Activated CD8-positive, alpha-beta memory T cell treated with anti-CD3 and anti-CD28 coated beads for 48 hours (primary cell): ENCODE results near the gene INO80C.
"Not testable (repeated sequence)": the region's sequence is repeated elsewhere in the genome, so short reads cannot be mapped to it uniquely, and the experiment has no call there.

Experiments used
- DNase-seq, 3 experiments: peaks; one replicate each; pipeline ENCODE4 v3.0.0-alpha.2; 2020; ENCODE audit warnings: low read depth in 2 of 3, low spot score in 2 of 3

The INO80C gene

DNA sequence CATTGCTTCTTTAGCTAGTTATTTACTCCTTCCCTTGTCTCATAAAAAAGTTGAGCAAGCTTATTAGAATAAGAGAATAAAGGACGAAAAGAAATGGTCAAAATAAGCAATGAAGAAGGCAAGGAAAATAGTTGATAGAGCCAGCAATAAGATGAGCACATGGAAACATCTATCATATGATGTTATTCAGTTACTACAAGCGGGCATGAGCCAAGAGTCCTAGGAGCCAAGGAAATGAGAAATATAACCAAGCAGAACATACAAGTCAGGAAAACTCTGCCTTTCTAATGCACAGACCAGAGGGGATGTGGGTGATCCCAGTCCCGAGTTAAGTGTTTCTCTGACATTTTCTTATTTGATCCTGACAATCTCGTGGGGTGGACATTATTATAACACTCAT lies 33.9 kb downstream of the INO80C start:
- DNase-seq: no peak

DNA sequence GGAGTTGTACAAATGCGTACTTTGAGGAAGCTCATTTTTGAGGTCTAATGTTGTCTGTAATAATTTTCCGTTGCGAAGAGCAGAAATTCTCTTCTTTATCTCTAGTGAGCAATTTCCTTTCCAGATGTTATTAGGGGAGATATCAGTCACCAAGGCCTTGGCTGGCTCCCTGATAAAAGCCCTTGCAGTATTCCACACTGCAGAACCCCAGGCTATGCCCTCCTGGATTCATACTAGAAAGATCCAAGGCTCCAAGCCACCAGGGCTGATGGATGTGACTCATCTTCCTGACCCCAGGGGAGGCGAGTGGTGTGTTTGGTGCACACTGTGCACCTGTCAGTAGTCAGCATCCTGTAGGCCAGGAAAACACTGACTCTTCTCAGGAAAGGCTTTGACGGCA lies 34.7 kb downstream of the INO80C start:
- DNase-seq: no peak

DNA sequence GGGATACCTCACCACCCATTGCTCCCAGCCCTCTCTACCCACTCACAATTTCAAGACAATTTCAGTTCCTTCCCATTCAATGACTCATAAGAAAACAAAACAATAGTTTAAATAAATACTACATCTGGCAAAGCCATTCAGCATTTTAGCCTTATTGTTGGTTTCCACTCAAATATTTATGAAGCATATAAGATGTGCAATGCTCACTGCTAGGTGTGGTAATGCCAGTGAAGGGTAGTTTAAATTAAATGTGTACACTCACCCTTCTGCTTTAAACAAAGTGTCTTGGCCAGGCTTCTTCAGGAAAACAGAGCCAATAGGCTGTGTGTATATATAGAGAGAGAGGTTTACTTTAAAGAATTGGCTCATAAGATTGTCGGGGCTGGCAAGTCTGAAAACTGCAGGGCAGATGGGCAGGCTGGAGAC lies 37.0 kb downstream of the INO80C start:
- DNase-seq: no peak

DNA sequence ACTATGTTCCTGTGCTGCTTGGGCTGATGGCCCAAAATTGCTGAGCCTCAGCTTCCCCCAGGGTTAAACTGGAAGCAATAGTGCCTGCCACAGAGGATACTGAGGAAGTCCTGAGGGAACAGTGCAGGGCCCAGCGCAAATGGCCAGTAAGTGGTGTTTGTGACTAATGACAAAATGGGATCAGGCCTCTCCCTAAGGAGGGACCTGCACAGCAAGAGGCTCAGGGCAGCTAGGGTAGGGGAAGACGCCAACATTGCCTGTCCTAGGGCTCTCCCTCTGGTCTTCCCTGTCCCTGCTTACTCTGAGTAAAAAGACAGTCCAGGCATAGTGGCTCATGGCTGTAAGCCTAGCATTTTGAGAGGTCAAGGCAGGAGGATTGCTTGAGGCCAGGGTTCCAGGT lies 37.8 kb downstream of the INO80C start:
- DNase-seq: no peak

DNA sequence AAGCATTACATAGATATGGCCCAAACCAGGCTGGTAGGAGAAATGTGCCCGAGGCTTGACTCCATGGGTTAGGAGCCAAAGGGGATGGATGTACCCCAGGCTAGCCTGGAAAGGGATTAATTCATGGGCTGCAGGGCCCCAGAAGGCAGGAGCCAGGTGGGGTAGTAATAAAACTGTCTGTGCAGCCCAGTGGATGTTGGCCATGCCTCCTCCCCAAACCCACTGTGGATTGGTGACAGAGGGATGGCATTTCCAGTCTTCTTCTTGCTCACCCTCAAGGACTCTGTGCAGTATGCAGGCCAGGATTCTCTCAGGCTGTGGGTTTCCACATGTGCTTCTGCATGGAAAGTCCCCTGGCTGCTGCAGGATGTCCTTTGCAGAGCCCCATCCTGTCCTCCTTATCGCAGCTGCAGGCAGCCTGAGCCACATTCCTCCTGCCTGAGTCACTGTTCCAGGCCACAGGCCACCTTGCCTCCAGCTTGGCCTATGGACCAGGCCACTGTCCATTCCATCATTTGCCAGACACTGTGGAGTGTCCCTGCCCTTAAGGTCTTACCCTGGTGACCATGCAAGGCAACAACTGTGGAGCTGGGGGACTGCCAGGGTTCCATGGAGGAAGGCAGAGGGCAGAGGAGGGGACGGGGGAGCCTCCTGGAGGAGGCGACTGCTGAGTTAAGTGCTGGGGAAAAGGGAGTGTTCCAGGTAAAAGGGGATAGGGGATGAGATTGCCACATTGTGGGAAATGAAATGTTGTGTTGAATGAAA lies 38.9 kb downstream of the INO80C start:
- DNase-seq: no peak

- DNase-seq: no peak
Measured at GRCh38 chr18:35458271-35458670, 39.5 kb downstream of the INO80C start.

GRCh38 chr18:35457140-35457704 lies 40.5 kb downstream of the INO80C start:
- DNase-seq: no peak

- no peak for DNase-seq
Measured at GRCh38 chr18:35455926-35456763, 41.6 kb downstream of the INO80C start.

- DNase-seq: no peak
Measured at GRCh38 chr18:35454803-35455202, 43.0 kb downstream of the INO80C start.

GRCh38 chr18:35453065-35453464 lies 44.7 kb downstream of the INO80C start:
- DNase-seq: not testable (repeated sequence)

DNA sequence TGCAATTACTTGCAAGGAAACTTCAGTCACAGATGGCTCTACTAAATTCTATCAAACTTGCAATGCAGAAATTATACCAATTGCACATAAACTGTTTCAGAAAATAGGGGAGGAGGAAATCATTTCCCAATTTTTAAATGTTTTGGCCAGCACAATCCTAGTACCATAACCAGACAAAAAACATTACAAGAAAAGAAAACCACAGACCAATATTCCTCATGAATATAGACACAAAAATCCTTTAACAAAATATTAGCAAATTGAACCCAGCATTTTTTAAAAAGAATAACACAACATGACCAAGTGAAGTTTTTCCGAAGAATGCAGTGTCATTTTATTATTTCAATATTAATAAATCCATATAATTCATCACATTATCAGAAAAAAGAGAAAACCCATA lies 45.8 kb downstream of the INO80C start:
- DNase-seq: no peak

DNA sequence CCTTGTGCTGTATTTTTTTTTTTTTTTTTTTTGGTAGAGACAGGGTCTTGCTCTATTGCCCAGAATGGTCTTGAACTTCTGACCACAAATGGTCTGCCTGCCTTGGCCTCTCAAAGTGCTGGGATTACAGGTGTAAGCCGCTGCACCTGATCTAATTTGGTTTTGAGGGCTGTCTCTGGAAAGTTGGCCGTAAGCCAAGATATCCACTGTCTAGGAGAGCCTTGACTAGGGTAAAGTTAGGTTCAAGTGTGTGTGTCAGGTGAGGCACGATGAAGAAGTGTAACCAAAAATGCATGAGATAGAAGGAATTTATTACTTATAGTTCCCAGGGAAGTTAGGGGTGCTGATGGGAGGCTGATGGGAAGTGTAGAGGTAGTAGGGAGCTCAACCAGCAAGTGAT lies 46.7 kb downstream of the INO80C start:
- DNase-seq: no peak

DNA sequence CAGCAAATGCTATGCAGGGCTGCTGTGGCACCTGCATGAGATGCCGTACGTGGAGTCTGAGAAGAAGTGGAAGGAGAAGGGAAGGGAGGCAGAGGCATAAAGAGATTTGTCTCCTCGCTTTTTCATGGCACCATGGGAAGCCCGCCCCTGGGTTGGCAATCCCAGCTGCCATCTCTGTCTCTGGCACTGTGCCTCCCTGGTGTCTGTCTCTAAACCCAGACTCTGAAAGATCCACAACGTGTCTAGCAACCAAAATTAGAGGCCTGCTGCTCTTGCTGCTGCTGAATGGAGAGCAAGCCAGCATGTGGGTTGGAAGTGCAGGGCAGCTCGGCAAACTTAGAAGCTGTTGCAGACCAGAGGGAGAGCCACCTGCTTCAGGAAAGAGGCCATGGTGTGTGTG lies 53.1 kb downstream of the INO80C start:
- no peak for DNase-seq

DNA sequence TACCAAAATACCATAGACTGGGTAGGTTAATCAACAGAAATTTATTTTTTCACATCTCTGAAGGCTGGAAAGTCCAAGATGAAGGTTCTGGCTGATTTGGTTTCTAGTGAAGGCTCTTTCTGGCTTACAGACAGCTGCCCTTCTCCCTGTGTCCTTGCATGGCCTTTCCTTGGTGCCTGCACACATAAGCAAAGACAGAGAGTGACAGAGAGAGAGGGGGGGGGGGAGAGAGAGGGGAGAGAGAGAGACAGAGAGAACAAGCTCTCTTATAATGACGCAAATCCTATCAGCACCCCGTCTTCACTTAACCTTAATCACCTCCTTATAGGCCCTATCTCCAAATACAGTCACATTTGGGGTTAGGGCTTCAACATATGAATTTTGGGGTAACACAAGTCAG lies 53.9 kb downstream of the INO80C start:
- DNase-seq: no peak

- no peak for DNase-seq
Measured at GRCh38 chr18:35443434-35443833, 54.3 kb downstream of the INO80C start.

GRCh38 chr18:35442701-35443100 lies 55.1 kb downstream of the INO80C start:
- DNase-seq: no peak

- no peak for DNase-seq
Measured at GRCh38 chr18:35441857-35442595, 55.7 kb downstream of the INO80C start.

DNA sequence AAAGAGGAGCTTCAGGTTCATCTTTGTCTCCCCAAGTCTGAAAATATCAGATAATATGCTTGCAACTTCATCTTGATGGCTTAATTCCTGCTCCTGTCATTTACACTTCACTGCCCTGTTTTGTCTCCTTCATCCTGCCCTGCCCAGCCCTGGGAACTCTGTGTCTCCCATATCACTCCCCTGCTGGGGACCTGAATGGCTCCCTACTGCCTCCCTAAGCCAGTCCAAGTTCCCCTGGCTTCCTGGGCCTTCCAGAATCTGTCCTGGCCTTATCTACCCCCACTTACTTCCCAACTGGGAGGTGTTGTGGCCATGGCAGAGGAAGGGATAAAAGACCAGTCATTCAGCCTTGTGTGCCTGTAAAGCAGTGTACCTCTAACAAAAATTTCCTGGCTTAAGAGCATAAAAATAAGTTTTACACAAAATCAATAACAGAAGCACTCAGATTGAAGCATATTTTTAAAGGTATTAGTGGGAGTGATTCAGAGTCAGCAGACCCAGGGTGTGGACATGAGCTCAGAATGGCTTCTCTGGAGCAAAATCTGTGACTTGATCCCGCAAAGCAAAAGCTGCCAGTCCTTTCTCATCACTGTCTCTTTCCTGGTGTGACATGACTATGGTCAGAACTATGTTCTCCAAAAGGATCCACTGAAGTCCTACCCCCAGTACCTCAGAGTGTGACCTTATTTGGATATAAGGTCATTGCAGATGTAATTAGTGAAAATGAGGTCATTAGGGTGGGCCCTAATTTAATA lies 59.1 kb downstream of the INO80C start:
- no peak for DNase-seq

DNA sequence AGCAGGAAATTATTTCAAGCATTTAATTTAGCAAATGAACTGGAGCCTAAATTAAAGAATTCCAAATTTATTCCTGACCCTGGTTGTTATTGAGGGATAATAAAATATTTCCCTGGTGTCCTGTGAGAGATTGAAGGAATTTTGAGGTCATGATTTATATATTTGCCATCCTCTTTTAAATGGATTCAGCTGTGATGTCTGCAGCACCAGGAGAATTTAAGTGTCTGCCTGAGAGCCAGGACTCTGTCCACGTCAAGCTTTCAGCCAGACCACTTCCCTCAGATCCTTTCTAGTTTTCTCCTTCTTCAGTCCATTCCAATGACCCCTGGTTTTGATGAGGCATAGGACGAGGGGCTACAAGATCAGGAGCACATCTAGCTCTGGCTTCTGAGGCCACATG lies 59.9 kb downstream of the INO80C start:
- no peak for DNase-seq

DNA sequence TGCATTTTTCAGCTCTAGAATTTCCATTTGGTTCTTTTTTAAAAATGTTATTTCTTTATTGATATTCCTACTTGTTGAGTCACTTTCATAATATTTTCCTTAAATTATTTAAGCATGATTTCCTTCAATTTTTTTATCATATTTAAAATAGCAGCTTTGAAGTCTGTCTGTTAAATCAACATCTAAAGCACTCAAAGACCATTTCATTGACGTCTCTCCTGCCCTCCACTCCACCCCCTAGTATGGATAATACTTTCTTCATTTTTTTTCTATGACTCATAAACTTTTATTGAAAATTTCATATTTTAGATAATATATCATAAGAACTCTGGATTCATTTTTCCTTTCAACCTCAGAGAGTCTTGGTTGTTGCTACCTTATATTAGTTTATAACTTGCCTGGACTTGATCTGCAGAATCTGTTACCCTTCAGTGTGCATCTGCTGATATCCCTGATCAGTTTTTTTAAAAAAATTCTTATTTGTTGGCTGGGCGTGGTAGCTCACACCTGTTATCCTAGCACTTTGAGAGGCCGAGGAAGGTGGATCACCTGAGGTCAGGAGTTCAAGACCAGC lies 61.6 kb downstream of the INO80C start:
- DNase-seq: no peak
